BJ (cell line): ENCODE data around the gene HOXC6. TPM values are rescaled to one million over a fixed set of nuclear protein-coding genes. Genes with fewer than 3 reads are reported as not detected.
A peak's percentile ranks its signal among the peaks of the same experiment; 100 is the strongest.

Experiments
- CTCF ChIA-PET: fragments of 350-600 bp; formaldehyde crosslinking; extraction: SDS; loops from one replicate; lab custom pipeline; 2021; ENCODE audit warnings: antibody characterized with exemption, inconsistent platforms; lab: Yijun Ruan, JAX
- POLR2A ChIA-PET: fragments of 300-600 bp; sonication (Branson Sonifier 250); formaldehyde crosslinking; extraction: SDS; loops from one replicate; lab custom pipeline; 2021; ENCODE audit warnings: antibody characterized with exemption; lab: Charles Lee
- DNase-seq: peaks from one replicate; pipeline ENCODE4 v3.0.0-alpha.2; 2011; ENCODE audit warnings: low read depth
- H3K27me3 ChIP-seq: 2 replicates; pipeline ENCODE4 v1.6.0; 2011; ENCODE audit warnings: low read length; ENCODE audit not compliant: control insufficient read depth, insufficient read depth
- H3K36me3 ChIP-seq: 2 replicates; pipeline ENCODE4 v1.5.1; 2011; ENCODE audit warnings: low read length; ENCODE audit not compliant: control insufficient read depth, insufficient read depth
- H3K4me3 ChIP-seq: 2 replicates; pipeline ENCODE4 v1.5.1; 2011; ENCODE audit warnings: low read depth, mild to moderate bottlenecking, control low read depth, low read length
- CTCF ChIP-seq: IDR thresholded peaks from 2 replicates; pipeline ENCODE4 v1.5.1; 2011; ENCODE audit warnings: low read depth, mild to moderate bottlenecking, control low read depth, inconsistent platforms, low read length, moderate library complexity; ENCODE audit not compliant: insufficient read depth
- polyA plus RNA-seq: library from polyadenylated mRNA; depleted of rRNA; stranded (reverse); fragments of >200 nt; gene quantifications from 2 replicates; pipeline ENCODE4 v1.2.3, GENCODE V29; 2011

HOXC6 gene
- polyA plus RNA-seq, 1 experiment = 5.9 TPM

- H3K27me3 ChIP-seq = no peaks in the 10 kb centered on the region
- peak overlapping the region; percentile 46 for H3K4me3 ChIP-seq
- ChIA-PET POLR2A (interaction anchor here (0.6 kb wide), 1 partner anchor 17 kb away, joined by 4 read pairs; no protein-coding TSS in a partner anchor), CTCF (interaction anchor here (0.7 to 2.0 kb wide), 4 partner anchors 194 to 219 kb away, joined by 3 to 8 read pairs (median 4); no protein-coding TSS in a partner anchor)
- H3K36me3 ChIP-seq = no peaks in the 10 kb centered on the region
- DNase-seq = no peak
- TF ChIP-seq CTCF = no peak
These were observed 46.3 kb upstream of the HOXC6 start for GRCh38 chr12:53981634-53982565.

- no peaks in the 10 kb centered on the region for H3K27me3 ChIP-seq
- H3K4me3 ChIP-seq = peak overlapping the region; percentile 46
- POLR2A ChIA-PET = interaction anchor here (0.6 kb wide), 1 partner anchor 18 kb away, joined by 4 read pairs; no protein-coding TSS in a partner anchor
- DNase-seq = no peak
- TF ChIP-seq CTCF = no peak
- no peaks in the 10 kb centered on the region for H3K36me3 ChIP-seq
- CTCF ChIA-PET = interaction anchor here (1.4 kb wide), 1 partner anchor 209 kb away, joined by 4 read pairs; no protein-coding TSS in a partner anchor
These were observed 45.3 kb upstream of the HOXC6 start for GRCh38 chr12:53982648-53983567.

- Histone ChIP-seq H3K36me3 (no peaks in the 10 kb centered on the region), H3K4me3 (peak overlapping the region; percentile 46), H3K27me3 (peaks cover 2% of the 10 kb centered on the region; the same call in 1 of the 2 replicates)
- POLR2A ChIA-PET = no interaction called here
- no peak for DNase-seq
- CTCF ChIA-PET = interaction anchor here (0.8 to 5.8 kb wide), 7 partner anchors 16 to 224 kb away, joined by 3 to 90 read pairs (median 10); partner anchors contain the start of genes HOXC12, HOXC5, HOXC8 and HOXC9
- TF ChIP-seq CTCF = no peak
These were observed 44.7 kb upstream of the HOXC6 start for GRCh38 chr12:53983568-53983949.

- H3K36me3 ChIP-seq = no peaks in the 10 kb centered on the region
- ChIA-PET CTCF (interaction anchor here (0.8 to 5.8 kb wide), 18 partner anchors 8 to 241 kb away, joined by 3 to 90 read pairs (median 6); partner anchors contain the start of genes HOXC11, HOXC12, HOXC5 and HOXC8), POLR2A (interaction anchor here (0.8 kb wide), 1 partner anchor 213 kb away, joined by 4 read pairs; no protein-coding TSS in a partner anchor)
- TF ChIP-seq CTCF = no peak
- H3K4me3 ChIP-seq = peak overlapping the region; percentile 46
- H3K27me3 ChIP-seq = peaks cover 2% of the 10 kb centered on the region; the same call in 1 of the 2 replicates
- DNase-seq = no peak
These were observed 44.2 kb upstream of the HOXC6 start for GRCh38 chr12:53983950-53984572.
